Measurements from ENCODE around the gene DCP2. TPM values are rescaled to one million over a fixed set of nuclear protein-coding genes. Genes with fewer than 3 reads are reported as not detected.
A peak's percentile ranks its signal among the peaks of the same experiment; 100 is the strongest.

DCP2 gene
- total RNA-seq, 1 experiment from 2014 or later, result 62.7 TPM

- no peak overlapping the region for H3K4me3 ChIP-seq (ENCODE audit: insufficient read depth, low read depth, low read length)
- no peaks in the 10 kb centered on the region for H3K27me3 ChIP-seq (ENCODE audit: control insufficient read depth, insufficient read depth, low read length)
- no peak for DNase-seq
- H3K36me3 ChIP-seq (replicated peaks; ENCODE audit: control insufficient read depth, insufficient read depth, low read length), result no peaks in the 10 kb centered on the region
Observed at GRCh38 chr5:113039934-113040285, 63.3 kb downstream of the DCP2 start.

GRCh38 chr5:113040672-113041260 is 64.2 kb downstream of the DCP2 start:
- Histone ChIP-seq H3K4me3 (ENCODE audit: insufficient read depth, low read depth, low read length) (no peak overlapping the region), H3K36me3 (replicated peaks; ENCODE audit: control insufficient read depth, insufficient read depth, low read length) (no peaks in the 10 kb centered on the region), H3K27me3 (ENCODE audit: control insufficient read depth, insufficient read depth, low read length) (no peaks in the 10 kb centered on the region)
- no peak for DNase-seq

- H3K36me3 ChIP-seq (replicated peaks; ENCODE audit: control insufficient read depth, insufficient read depth, low read length), result no peaks in the 10 kb centered on the region
- no peak for DNase-seq
- H3K27me3 ChIP-seq (ENCODE audit: control insufficient read depth, insufficient read depth, low read length), result no peaks in the 10 kb centered on the region
- no peak overlapping the region for H3K4me3 ChIP-seq (ENCODE audit: insufficient read depth, low read depth, low read length)
Observed at GRCh38 chr5:113042491-113043243, 66.1 kb downstream of the DCP2 start.

- peak; percentile 70 for DNase-seq
- Histone ChIP-seq H3K4me3 (ENCODE audit: insufficient read depth, low read depth, low read length) (no peak overlapping the region), H3K36me3 (replicated peaks; ENCODE audit: control insufficient read depth, insufficient read depth, low read length) (no peaks in the 10 kb centered on the region), H3K27me3 (ENCODE audit: control insufficient read depth, insufficient read depth, low read length) (no peaks in the 10 kb centered on the region)
Observed at GRCh38 chr5:113043491-113043931, 66.9 kb downstream of the DCP2 start.

- DNase-seq, result peak; percentile 19
Observed at GRCh38 chr5:113044776-113045465, 68.3 kb downstream of the DCP2 start.

GRCh38 chr5:113047234-113047633 is 70.6 kb downstream of the DCP2 start:
- Histone ChIP-seq H3K27me3 (ENCODE audit: control insufficient read depth, insufficient read depth, low read length) (no peaks in the 10 kb centered on the region), H3K4me3 (ENCODE audit: insufficient read depth, low read depth, low read length) (no peak overlapping the region), H3K36me3 (replicated peaks; ENCODE audit: control insufficient read depth, insufficient read depth, low read length) (no peaks in the 10 kb centered on the region)
- no peak for DNase-seq

More at GRCh38 chr5:113044776-113045465, 68.3 kb downstream of the DCP2 start:
- no peaks in the 10 kb centered on the region for H3K27me3 ChIP-seq (ENCODE audit: control insufficient read depth, insufficient read depth, low read length)
- no peak overlapping the region for H3K4me3 ChIP-seq (ENCODE audit: insufficient read depth, low read depth, low read length)
- H3K36me3 ChIP-seq (replicated peaks; ENCODE audit: control insufficient read depth, insufficient read depth, low read length), result no peaks in the 10 kb centered on the region

GRCh38 chr5:113047733-113048652 is 71.4 kb downstream of the DCP2 start:
- no peaks in the 10 kb centered on the region for H3K36me3 ChIP-seq (replicated peaks; ENCODE audit: control insufficient read depth, insufficient read depth, low read length)
- no peaks in the 10 kb centered on the region for H3K27me3 ChIP-seq (ENCODE audit: control insufficient read depth, insufficient read depth, low read length)
- DNase-seq, result peak; percentile 7
- no peak overlapping the region for H3K4me3 ChIP-seq (ENCODE audit: insufficient read depth, low read depth, low read length)

GRCh38 chr5:113048931-113049330 is 72.3 kb downstream of the DCP2 start:
- Histone ChIP-seq H3K36me3 (replicated peaks; ENCODE audit: control insufficient read depth, insufficient read depth, low read length) (no peaks in the 10 kb centered on the region), H3K4me3 (ENCODE audit: insufficient read depth, low read depth, low read length) (no peak overlapping the region), H3K27me3 (ENCODE audit: control insufficient read depth, insufficient read depth, low read length) (no peaks in the 10 kb centered on the region)
- DNase-seq, result no peak

- H3K36me3 ChIP-seq (replicated peaks; ENCODE audit: control insufficient read depth, insufficient read depth, low read length), result no peaks in the 10 kb centered on the region
- H3K4me3 ChIP-seq (ENCODE audit: insufficient read depth, low read depth, low read length), result no peak overlapping the region
- DNase-seq, result no peak
- H3K27me3 ChIP-seq (ENCODE audit: control insufficient read depth, insufficient read depth, low read length), result no peaks in the 10 kb centered on the region
Observed at GRCh38 chr5:113050721-113051382, 74.3 kb downstream of the DCP2 start.

GRCh38 chr5:113052041-113052795 is 75.6 kb downstream of the DCP2 start:
- Histone ChIP-seq H3K27me3 (ENCODE audit: control insufficient read depth, insufficient read depth, low read length) (no peaks in the 10 kb centered on the region), H3K4me3 (ENCODE audit: insufficient read depth, low read depth, low read length) (no peak overlapping the region), H3K36me3 (replicated peaks; ENCODE audit: control insufficient read depth, insufficient read depth, low read length) (no peaks in the 10 kb centered on the region)
- DNase-seq, result no peak

- Histone ChIP-seq H3K36me3 (replicated peaks; ENCODE audit: control insufficient read depth, insufficient read depth, low read length) (no peaks in the 10 kb centered on the region), H3K4me3 (ENCODE audit: insufficient read depth, low read depth, low read length) (no peak overlapping the region), H3K27me3 (ENCODE audit: control insufficient read depth, insufficient read depth, low read length) (no peaks in the 10 kb centered on the region)
- DNase-seq, result no peak
Observed at GRCh38 chr5:113053511-113053995, 77.0 kb downstream of the DCP2 start.

- DNase-seq, result no peak
- H3K27me3 ChIP-seq (ENCODE audit: control insufficient read depth, insufficient read depth, low read length), result no peaks in the 10 kb centered on the region
- no peaks in the 10 kb centered on the region for H3K36me3 ChIP-seq (replicated peaks; ENCODE audit: control insufficient read depth, insufficient read depth, low read length)
- H3K4me3 ChIP-seq (ENCODE audit: insufficient read depth, low read depth, low read length), result no peak overlapping the region
Observed at GRCh38 chr5:113054899-113055298, 78.3 kb downstream of the DCP2 start.

- no peak for DNase-seq
- no peak overlapping the region for H3K4me3 ChIP-seq (ENCODE audit: insufficient read depth, low read depth, low read length)
- H3K27me3 ChIP-seq (ENCODE audit: control insufficient read depth, insufficient read depth, low read length), result no peaks in the 10 kb centered on the region
- H3K36me3 ChIP-seq (replicated peaks; ENCODE audit: control insufficient read depth, insufficient read depth, low read length), result no peaks in the 10 kb centered on the region
Observed at GRCh38 chr5:113056988-113057387, 80.4 kb downstream of the DCP2 start.
